Head of caudate nucleus (tissue), 42 donors: ENCODE results near the gene RFX1.
A peak's percentile ranks its signal among the peaks of the same experiment; 100 is the strongest.
"Not testable (repeated sequence)": the region's sequence is repeated elsewhere in the genome, so short reads cannot be mapped to it uniquely, and the experiment has no call there.

Experiments used
- DNase-seq, 42 donors: peaks; one replicate each; pipeline versions ENCODE4 v3.0.0 to v3.0.0-alpha.2; 2020 to 2021; ENCODE audit warnings: mixed read lengths in 7 of 42
- intact Hi-C: fragments of 100-400 bp; cut with DNase I; formaldehyde crosslinking; loops from one replicate; pipeline ENCODE4 v1.15.0; 2022

The RFX1 gene

DNA sequence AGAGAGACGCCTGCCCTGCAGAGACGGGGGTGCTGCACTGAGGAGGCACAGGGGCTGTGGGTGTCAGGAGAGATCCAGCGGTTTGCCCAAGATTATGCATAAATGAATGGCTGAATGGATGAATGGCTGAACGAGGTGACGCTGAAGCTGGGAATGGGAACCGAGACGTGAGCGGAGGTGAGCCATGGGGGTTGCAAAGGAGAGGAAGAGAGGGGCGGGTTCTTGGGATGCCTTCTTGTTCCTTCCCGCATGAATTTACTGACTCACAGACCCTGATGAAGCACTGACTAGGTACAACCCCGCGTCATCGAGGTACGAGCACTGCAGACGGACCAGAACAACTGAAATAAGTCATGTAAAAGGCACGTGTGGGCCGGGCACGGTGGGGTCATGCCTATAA lies 37.1 kb downstream of the RFX1 start:
- peak in 32 of 42 donors; percentile 18 to 84 (median 50) for DNase-seq
- intact Hi-C loops = no loop called here

DNA sequence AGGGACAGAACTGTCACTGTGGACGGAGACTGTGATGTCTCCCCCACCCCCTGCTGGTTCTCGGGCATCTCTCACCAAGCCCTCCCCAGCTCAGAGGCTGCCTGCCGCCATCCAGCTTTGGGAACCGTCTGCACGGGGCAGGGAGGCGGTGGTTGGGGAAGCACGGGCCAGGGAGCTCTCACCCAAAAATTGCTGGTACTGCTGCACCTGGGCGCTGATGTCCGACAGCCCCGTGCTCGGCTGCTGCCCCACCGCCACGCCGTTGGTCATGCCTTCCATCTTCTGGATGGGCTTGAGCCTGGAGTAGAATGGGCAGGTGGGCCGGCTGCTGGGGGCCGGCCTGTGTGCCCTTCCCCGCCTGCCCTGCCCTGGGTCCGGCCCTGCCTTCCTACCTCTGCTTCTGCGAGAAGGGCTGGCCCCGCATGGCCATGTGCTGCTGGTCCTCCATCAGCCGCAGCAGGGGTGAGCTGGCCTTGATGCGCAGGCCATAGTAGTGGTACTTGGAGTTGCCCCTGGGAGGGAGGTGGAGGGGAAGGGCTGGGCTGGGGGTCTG lies 37.7 kb downstream of the RFX1 start:
- intact Hi-C loops = no loop called here
- DNase-seq = no peak

DNA sequence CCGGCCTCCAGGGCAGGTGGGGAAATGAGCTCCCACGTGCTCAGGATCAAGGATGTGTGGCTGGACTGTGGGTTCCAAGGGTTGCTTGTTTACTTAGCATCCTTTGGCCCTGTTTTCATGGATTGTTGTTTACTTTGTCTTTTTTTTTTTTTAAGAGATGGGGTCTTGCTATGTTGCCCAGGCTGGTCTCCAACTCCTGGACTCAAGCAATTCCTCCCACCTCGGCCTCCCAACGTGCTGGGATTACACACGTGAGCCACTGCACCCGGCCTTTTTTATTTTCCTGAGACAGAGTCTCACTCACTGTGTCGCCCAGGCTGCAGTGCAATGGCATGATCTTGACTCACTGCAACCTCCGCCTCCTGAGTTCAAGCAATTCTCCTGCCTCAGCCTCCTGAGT lies 38.9 kb downstream of the RFX1 start:
- intact Hi-C loops = not testable (repeated sequence)

DNA sequence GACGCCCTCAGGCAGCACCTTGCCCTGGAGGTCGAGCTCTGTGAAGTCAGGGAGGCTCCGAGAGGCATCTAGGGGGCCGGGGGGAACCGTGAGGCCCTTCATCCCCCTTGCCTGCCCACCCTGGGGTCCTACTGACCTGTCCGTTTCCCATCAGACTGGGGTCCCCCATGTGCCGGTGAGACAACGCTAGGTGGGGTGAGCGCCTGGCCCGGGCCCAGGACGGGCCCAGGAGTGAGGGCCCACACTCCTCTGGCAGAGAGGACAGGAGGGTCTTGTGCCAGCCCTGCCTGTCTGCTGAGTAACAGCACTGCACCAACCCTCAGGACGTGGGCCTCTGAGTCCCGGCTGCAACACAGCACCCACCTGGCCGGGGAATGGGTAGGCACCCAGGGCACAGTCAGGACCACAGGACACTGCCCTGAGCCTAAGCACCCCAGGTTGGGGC lies 39.4 kb downstream of the RFX1 start:
- intact Hi-C loops = no loop called here
- no peak for DNase-seq

More for the DNA sequence above, 38.9 kb downstream of the RFX1 start:
- not testable (repeated sequence) for DNase-seq

DNA sequence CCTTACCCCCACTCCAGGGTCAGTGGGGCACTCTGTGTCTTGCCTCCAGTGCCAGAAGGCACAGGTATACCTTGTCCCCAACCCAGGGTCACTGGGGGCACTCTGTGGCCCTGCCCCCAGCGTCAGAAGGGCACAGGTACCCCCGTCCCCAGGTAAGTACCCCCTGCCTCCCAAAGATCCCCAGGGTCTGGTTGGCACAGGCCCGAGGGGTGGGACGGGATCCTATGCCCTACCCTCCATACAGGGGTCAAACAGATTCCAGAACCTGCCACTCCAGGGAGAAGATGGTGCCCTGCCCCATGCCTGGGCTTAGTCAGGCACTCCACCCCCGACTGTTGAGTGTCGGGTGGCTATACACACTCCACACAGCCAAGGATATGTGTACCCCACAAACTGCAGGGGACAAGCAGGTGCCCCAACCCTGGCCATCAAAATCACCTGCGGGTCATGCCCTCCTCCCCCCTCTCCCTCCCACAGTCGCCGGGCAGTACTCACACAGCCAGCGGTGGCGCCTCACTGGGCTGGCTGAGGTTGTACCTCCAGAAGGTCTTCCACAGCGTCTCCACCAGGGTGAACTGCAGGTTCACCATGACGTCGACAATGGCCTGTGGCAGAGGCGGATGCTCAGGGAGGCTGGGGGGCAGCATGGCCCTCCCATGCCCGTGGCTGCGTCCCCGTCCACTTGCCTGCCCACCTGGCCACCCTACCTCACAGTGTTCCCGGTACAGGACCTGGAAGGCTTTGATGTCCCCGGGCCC lies 40.0 kb downstream of the RFX1 start:
- DNase-seq = no peak
- intact Hi-C loops = no loop called here

DNA sequence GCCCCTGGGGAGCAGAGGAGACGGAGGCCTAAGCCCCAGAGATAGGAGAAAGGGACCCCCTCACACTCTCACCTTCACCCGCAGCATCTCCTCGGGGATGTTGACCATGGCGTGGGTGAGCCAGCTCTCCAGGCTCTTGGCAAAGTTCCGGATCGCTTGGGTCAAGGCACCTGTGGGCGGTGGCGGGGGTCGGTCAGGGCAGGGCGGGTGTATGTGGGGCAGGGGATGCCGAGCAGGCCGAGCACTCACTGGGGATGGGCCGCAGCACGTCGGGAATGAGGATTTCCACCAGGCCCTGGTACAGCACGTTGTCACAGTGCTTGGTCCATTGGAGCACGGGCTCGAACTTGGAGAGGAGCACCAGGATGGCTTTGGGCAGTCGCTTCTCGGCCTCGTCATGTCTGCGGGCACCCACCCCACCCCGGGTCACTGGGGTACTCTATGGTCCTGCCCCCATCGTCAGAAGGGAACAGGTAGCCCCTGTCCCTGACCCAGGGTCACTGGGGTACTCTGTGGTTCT lies 40.7 kb downstream of the RFX1 start:
- intact Hi-C loops = no loop called here
- no peak for DNase-seq

DNA sequence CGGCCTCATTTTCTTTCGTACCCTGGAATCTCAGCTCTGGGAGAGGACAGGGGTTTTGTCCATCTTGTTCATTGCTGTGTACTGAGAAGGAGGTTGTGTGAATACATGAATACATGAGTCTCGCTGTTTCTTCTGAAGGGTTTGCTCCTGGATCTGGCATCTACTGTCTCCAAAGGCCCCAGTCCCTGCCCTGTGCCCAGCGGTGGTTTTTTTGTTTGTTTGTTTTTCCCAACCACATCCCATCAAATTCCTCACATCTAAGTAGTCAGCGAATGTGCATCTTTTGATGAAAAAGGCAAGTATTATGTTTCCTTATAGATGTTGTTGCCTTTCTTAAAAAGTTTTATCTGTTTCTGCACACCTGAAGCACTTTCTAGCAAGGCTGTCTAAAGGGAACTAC lies 41.3 kb downstream of the RFX1 start:
- intact Hi-C loops = no loop called here
- no peak for DNase-seq

DNA sequence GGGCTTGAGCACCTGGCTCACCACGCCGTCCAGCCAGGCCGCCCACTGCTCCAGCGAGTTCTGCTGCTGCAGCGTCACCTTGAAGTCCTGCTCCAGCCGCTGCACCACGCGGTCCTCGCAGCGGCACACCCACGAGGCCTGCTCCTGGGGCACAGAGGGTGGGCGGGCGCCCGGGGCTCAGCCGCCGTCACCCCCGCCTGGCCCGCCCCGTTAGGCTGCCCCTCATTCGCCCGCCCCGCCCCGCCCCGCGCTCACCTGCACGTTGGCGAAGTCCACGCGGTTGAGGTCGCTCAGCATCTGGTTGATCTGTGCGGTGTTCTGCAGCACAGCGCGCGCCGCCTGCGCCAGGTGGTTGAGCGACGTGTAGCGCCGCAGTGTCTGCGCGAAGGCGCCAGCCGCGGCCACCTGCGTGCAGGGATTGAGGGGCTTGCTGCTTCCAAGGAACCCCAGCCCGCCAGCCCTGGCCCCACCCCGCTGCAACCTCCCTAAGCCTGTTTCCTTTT lies 42.5 kb downstream of the RFX1 start:
- intact Hi-C loops = no loop called here
- no peak for DNase-seq

DNA sequence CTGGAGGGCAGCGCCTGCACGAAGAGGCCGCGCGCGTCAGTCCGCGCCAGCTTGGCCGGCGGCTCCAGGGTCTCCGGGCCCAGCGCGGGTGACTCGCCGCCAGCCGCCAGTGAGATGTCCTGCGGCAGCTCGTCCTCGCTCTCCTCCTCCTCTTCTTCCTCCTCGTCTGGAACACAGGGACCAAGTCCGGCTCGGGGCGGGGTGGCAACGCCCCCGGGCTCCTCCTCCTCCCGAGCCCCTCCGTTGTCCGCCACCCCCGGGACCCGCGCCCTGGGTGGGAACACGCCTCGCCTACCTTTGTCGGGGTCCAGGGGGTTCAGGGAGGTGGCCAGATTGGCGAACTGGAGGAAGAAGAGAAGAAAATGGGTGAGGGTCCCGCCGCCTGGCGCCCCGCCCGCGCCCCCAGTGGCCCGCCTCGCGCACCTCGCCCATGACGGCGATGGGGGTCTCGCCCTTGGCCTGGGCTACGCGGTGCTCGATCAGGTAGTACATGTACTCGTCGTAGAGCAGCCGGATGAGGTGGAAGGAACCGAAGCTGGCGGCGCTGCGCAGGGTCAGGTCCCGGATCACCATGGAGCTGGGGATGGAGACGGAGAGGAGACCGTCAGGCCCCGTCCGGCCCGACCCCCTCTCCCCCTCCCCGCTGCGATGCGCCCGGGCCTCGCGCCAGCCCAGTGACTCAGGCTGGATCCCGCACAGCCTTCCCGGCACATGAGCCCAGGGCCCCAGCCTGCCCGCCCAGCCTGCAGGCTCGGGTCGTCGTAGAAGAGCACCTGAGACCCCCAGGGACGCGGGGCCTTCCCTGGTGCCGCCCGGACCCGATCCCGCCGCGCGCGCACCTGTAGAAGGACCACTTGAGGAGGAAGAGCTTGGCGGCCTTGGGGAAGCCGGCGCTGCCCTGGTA lies 43.2 kb downstream of the RFX1 start:
- intact Hi-C loops = no loop called here
- no peak for DNase-seq

DNA sequence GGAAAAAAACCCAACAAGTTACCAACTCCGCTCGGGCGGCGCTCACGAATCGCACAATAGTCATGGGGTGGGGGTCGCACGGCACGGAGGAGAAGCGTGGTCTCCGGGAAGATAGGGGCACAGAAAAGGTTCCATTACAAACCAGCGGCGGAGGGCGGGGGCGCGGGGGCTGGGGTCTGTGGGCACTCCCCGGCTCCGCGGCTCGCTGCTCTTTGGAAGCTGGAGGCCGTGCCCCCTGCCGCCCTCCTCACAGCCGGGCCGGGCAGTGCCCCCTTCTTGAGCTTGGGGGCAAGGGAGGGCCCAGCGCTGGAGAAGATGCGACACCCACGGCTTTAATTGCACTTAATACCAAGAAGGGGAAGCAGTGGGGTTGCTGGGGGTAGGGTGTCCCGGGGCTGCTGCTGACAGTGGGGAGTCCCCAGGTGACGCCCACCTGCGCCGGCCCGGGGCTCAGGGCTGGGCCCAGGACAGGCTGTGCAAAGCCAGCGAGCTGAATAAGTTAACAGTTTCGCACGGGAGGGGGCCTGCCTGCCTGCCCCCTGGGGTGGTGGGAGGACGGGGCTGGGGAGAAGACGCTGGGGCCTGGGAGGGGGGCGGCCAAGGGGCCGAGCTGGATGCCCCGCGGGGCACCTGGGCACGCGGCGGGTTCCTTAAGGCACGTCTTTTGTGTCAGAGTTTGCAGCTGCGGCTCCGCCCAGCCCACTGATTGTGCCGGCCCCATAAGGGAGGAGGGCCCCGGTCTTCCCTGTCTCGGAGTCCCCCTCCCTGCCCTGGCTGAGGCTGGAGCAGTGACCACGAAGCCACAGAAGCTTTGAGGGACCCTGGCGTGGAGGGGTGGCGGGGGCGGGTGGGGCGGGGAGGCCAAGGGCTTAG lies 44.1 kb downstream of the RFX1 start:
- intact Hi-C loops = no loop called here
- no peak for DNase-seq

DNA sequence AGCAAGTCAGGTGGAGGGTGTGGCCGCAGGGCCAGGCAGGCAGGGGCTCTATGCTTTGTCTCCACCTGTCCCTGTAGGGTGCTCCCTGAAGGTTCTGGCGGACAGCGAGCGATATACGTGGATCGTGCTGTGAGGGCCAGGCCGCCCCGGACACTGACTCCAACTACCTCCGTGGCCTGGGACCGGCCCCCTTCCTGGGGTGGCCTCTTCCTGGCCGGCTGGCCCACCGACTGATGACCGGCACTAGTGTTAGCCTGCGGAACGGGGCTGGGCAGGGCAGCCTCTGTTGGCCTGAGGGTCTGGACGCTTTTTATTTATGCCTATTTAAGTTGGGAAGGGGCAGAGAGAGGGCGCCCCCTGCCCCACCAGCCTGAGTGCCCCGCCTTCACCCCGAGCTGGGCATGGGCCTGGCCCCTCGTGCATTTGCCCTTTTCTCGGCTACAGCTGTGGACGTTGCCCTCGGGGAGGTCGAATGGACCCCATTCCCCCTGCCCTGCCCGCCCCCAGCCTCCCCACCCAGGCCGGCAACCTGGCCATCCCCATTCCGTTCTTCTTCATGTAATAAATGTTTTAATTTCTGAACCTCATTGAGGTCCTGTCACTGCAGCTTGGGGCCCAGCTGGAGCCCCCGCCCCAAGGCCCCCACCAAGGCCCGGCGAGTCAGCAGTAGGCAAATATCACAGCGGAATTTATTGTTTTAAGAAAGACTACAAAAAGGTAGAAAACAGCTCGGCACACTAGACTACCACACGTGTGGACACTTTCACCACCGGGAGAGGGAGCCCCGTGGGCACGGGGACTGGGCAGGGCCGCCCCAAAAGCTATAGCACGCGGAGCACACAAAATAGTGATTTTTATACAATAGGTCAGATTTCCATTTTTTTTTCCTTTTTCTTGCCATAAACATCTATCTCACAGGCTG lies 45.0 kb downstream of the RFX1 start:
- DNase-seq = no peak
- intact Hi-C loops = no loop called here

DNA sequence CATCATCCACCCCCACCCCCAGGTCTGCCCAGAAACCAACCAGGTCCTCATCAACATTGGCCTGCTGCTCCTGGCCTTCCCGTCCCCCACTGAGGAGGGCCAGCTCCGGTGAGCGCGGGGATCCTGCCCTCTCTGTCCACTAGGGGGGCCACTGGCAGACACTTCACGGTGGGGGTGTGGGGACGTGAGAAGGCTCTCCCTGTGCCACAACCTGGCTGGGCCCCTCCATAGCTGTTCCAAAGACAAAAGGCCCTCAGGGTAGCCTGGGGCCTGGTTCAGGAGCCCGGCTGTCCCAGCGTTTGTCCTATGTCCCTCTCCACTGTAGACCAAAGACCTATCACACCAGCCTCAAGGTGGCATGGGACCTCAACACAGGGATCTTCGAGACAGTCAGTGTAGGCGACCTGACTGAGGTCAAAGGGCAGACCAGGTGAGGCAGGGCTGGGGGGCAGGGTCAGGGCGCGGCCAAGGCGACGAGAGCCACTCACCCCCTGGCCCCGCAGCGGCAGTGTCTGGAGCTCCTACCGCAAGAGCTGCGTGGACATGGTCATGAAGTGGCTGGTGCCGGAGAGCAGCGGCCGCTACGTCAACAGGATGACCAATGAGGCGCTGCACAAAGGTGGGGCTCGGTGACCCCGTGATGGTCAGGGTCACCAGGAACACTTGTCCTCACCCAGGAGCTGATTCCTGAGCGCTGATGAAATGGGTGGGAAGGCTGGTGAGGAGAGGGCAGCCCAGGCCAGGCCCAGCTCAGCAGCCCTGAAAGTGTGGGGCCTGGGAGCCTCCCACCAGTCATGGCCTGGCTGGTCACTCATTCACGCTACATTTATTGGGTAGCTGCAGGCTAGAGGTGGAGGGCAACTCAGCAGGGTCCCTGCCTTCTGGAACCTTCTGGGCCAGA lies 45.9 kb downstream of the RFX1 start:
- intact Hi-C loops = loop anchor here (10.0 kb wide), 1 partner anchor 45 kb away; the partner anchor contains the start of gene RFX1
- DNase-seq = no peak

DNA sequence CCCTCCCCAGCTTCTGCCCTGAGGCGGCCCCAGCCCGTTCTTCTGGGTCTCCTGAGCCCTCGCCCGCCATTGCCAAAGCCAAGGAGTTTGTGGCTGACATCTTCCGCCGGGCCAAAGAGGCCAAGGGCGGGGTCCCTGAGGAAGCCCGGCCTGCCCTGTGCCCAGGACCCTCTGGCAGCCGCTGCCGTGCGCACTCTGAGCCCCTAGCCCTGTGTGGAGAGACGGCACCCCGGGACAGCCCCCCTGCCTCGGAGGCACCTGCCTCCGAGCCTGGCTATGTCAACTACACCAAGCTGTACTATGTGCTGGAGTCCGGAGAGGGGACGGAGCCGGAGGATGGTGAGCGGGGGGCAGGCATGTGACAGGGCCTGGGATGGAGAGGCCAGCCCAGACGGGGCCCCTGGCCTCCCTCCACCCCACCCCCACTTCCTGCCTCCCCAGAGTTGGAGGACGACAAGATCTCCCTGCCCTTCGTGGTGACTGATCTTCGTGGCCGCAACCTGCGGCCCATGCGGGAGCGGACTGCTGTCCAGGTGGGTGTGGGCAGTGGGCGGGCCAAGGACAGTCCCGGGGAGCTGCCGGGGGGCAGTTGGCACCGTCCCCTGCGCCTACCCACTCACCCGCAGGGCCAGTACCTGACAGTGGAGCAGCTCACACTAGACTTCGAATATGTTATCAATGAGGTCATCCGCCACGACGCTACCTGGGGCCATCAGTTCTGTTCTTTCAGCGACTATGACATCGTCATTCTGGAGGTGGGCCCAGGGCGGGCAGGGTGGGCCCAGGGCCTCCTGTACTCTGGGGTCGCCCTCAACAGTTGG lies 46.8 kb downstream of the RFX1 start:
- DNase-seq = no peak
- intact Hi-C loops = loop anchor here (10.0 kb wide), 1 partner anchor 45 kb away; the partner anchor contains the start of gene RFX1

DNA sequence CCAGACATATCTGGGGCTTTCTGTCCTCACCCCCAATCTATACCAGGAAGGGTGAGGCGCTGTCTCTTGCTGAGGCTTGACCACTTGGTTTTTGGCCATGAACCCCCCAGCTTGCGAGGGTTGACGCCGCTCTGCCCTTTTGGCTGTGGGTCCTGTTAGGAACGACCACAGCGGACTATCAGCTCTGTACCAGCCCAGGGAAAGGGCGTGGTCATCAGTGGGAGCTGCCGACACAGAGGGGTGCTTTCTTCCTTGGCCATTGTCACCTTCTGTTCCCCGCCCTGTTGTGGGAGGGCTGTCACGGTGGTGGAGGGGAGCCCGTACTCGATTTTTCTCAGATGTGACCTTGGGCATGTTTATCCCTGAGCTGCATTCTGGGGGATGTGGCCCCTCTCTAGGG lies 48.1 kb downstream of the RFX1 start:
- intact Hi-C loops = loop anchor here (10.0 kb wide), 1 partner anchor 47 kb away; the partner anchor contains the start of gene RFX1
- no peak for DNase-seq

DNA sequence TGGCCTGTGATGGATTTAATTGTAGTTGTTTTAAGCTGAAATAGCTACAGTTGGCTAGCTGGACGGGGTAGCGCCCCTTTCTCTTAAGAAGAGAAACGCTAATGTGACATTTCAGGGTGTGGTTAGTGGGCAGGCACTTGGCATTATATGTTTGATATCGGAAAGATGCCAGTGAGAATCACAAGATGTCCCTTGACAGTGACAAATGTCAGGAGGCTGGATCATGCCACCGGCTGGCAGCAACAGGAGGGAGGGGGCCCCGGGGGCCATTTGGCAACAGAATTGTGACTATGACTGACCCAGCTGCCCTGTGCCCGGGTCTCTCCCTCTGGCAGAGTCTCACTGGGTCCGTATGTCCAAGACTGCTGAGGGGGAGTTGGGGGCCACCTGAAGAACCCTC lies 49.1 kb downstream of the RFX1 start:
- DNase-seq = no peak
- intact Hi-C loops = loop anchor here (10.0 kb wide), 1 partner anchor 48 kb away; the partner anchor contains the start of gene RFX1
